ENCODE results near the gene ANKRD30A. TPM values are rescaled to one million over a fixed set of nuclear protein-coding genes. Genes with fewer than 3 reads are reported as not detected.

Gene ANKRD30A
- polyA plus RNA-seq, 1 of the 3 experiments (the other 2 are of a cell fraction): not detected

- H4K20me1 ChIP-seq (ENCODE audit: insufficient read depth): no peaks in the 10 kb centered on the region
- H3K9ac ChIP-seq: no peak overlapping the region
- no peaks in the 10 kb centered on the region for H3K9me3 ChIP-seq
- no peaks in the 10 kb centered on the region for H3K36me3 ChIP-seq (replicated peaks in 1 of 2; ENCODE audit: control insufficient read depth in 1 of 2, insufficient read depth in 2 of 2, low read length in 1 of 2)
- WGBS (ENCODE audit: low lambda C conversion rate): 0% methylated on average over 1 of the region's 1 CpG
- no peaks in the 10 kb centered on the region for H3K27me3 ChIP-seq (ENCODE audit: insufficient read depth)
- TF ChIP-seq RCOR1 (IDR thresholded peaks at IDR 0.05; ENCODE audit: low read length): no peak
- no peak for DNase-seq
- no peaks in the 10 kb centered on the region for H3K4me1 ChIP-seq (ENCODE audit: control insufficient read depth in 1 of 2, insufficient read depth in 2 of 2, low read depth in 1 of 2, low read length in 1 of 2)
- no peak overlapping the region for H3K27ac ChIP-seq (ENCODE audit: low read depth in 2 of 2, low read length in 1 of 2)
- no peak overlapping the region for H2AFZ ChIP-seq (ENCODE audit: low read depth)
- no peak overlapping the region for H3K4me2 ChIP-seq
- ChIA-PET POLR2A (no interaction called here), CTCF (no interaction called here)
- no peaks in the 10 kb centered on the region for H3K79me2 ChIP-seq (ENCODE audit: insufficient read depth)
- H3F3A ChIP-seq (replicated peaks; ENCODE audit: insufficient read depth): no peaks in the 10 kb centered on the region
- no peaks in the 10 kb centered on the region for H3K9me2 ChIP-seq
- H3K4me3 ChIP-seq (ENCODE audit: low read depth in 2 of 2, low read length in 1 of 2): no peak overlapping the region
Observed at GRCh38 chr10:37109000-37109399, 16.4 kb upstream of the ANKRD30A start.

GRCh38 chr10:37124532-37124931 lies 866 bp upstream of the ANKRD30A start:
- CTCF ChIA-PET: no interaction called here
- TF ChIP-seq CHD2 (IDR thresholded peaks at IDR 0.05; ENCODE audit: low read length, partially characterized antibody) (no peak), IRF3 (IDR thresholded peaks at IDR 0.05; ENCODE audit: low read depth, low read length) (no peak), MAX (IDR thresholded peaks at IDR 0.05; ENCODE audit: low read depth) (no peak), ZBTB33 (IDR thresholded peaks at IDR 0.05; ENCODE audit: borderline replicate concordance, low read depth) (no peak), USF2 (IDR thresholded peaks at IDR 0.05; ENCODE audit: borderline replicate concordance, low read depth, low read length) (no peak), POLR2AphosphoS5 (IDR thresholded peaks at IDR 0.05; ENCODE audit: low read depth, low read length) (no peak), TAF1 (IDR thresholded peaks at IDR 0.05; ENCODE audit: borderline replicate concordance, low read depth, low read length) (no peak), REST (IDR thresholded peaks at IDR 0.05; ENCODE audit: low read depth, low read length) (no peak), CTCF (IDR thresholded peaks at IDR 0.05) (no peak), GABPA (IDR thresholded peaks at IDR 0.05; ENCODE audit: low read depth) (no peak), MEF2A (IDR thresholded peaks at IDR 0.05; ENCODE audit: borderline replicate concordance, low read depth) (no peak), YY1 (IDR thresholded peaks at IDR 0.05; ENCODE audit: low read depth) (no peak), SMC3 (IDR thresholded peaks at IDR 0.05; ENCODE audit: low read depth, low read length) (no peak), NFIC (IDR thresholded peaks at IDR 0.05; ENCODE audit: borderline replicate concordance) (no peak), PBX3 (IDR thresholded peaks at IDR 0.05) (no peak)

More at GRCh38 chr10:37124532-37124931, 866 bp upstream of the ANKRD30A start:
- POLR2A ChIA-PET: no interaction called here
- H3K79me2 ChIP-seq (ENCODE audit: insufficient read depth): no peaks in the 10 kb centered on the region
- H3K9ac ChIP-seq: no peak overlapping the region
- peak; percentile 1 for DNase-seq
- 25% methylated on average over 11 of the region's 21 CpGs for WGBS (ENCODE audit: low lambda C conversion rate)
- no peaks in the 10 kb centered on the region for H3K9me2 ChIP-seq
- no peak overlapping the region for H3K27ac ChIP-seq (ENCODE audit: low read depth in 2 of 2, low read length in 1 of 2)
- H2AFZ ChIP-seq (ENCODE audit: low read depth): no peak overlapping the region
- no peak overlapping the region for H3K4me3 ChIP-seq (ENCODE audit: low read depth in 2 of 2, low read length in 1 of 2)
- no peaks in the 10 kb centered on the region for H3F3A ChIP-seq (replicated peaks; ENCODE audit: insufficient read depth)
- H4K20me1 ChIP-seq (ENCODE audit: insufficient read depth): no peaks in the 10 kb centered on the region
- H3K4me1 ChIP-seq (ENCODE audit: control insufficient read depth in 1 of 2, insufficient read depth in 2 of 2, low read depth in 1 of 2, low read length in 1 of 2): no peaks in the 10 kb centered on the region; a peak in 1 of 4 replicates
- no peaks in the 10 kb centered on the region for H3K36me3 ChIP-seq (replicated peaks in 1 of 2; ENCODE audit: control insufficient read depth in 1 of 2, insufficient read depth in 2 of 2, low read length in 1 of 2)
- no peak overlapping the region for H3K4me2 ChIP-seq
- no peaks in the 10 kb centered on the region for H3K27me3 ChIP-seq (ENCODE audit: insufficient read depth)
- no peaks in the 10 kb centered on the region for H3K9me3 ChIP-seq
